Measurements from ENCODE around the gene RAB5B. TPM values are rescaled to one million over a fixed set of nuclear protein-coding genes. Genes with fewer than 3 reads are reported as not detected.

Gene RAB5B
- total and polyA plus RNA-seq, 12 donors = 35.3 to 137 (median 115) TPM

GRCh38 chr12:55972456-55972855 is 1.4 kb upstream of the RAB5B start:
- intact Hi-C loops (cut with DNase I) = loop anchor here in 2 of 10 donors (2.0 to 5.0 kb wide), 2 partner anchors 45 to 46 kb away; partner anchors contain the start of gene PYM1 (in 2 of the 2)
- WGBS, 2 donors = 29% methylated on average over 1 of the region's 1 CpG
- Histone ChIP-seq H3K27ac (peak overlapping the region in 9 of 10 donors; percentile 76 to 98 (median 94)), H3K9me3 (no peaks in the 10 kb centered on the region), H3K27me3 (no peaks in the 10 kb centered on the region), H3K4me1 (peaks cover 4 to 46% (median 40%) of the 10 kb centered on the region in 9 donors), H3K36me3 (peaks cover 0 to 45% (median 0%) of the 10 kb centered on the region in 9 donors), H3K4me3 (peak overlapping the region in 9 of 10 donors; percentile 39 to 92 (median 70))
- no peak for TF ChIP-seq CTCF (IDR thresholded peaks at IDR 0.05)
- ATAC-seq = no peak
- no peak for DNase-seq

- peaks cover 0 to 45% (median 0%) of the 10 kb centered on the region in 9 donors for H3K36me3 ChIP-seq
- H3K27ac ChIP-seq = peak overlapping the region; percentile 76 to 98 (median 93)
- ATAC-seq = peak in 3 of 8 donors; percentile 0 to 5 (median 1)
- no peaks in the 10 kb centered on the region for H3K9me3 ChIP-seq
- no peak for TF ChIP-seq CTCF (IDR thresholded peaks at IDR 0.05)
- intact Hi-C loops (cut with DNase I) = loop anchor here in 3 of 10 donors (1.0 to 5.0 kb wide), 3 partner anchors 46 kb away; partner anchors contain the start of gene PYM1 (in 3 of the 3)
- DNase-seq = no peak
- 1 to 2% methylated on average over 18 of the region's 18 CpGs for WGBS, 2 donors
- no peaks in the 10 kb centered on the region for H3K27me3 ChIP-seq
- peaks cover 2 to 47% (median 42%) of the 10 kb centered on the region in 9 donors for H3K4me1 ChIP-seq
- peak overlapping the region; percentile 11 to 92 (median 68) for H3K4me3 ChIP-seq
Measured at GRCh38 chr12:55972911-55973598, 823 bp upstream of the RAB5B start.

- peaks cover 2 to 51% (median 42%) of the 10 kb centered on the region in 9 donors for H3K4me1 ChIP-seq
- no peaks in the 10 kb centered on the region for H3K27me3 ChIP-seq
- no peaks in the 10 kb centered on the region for H3K9me3 ChIP-seq
- H3K27ac ChIP-seq = peak overlapping the region; percentile 94 to 99 (median 96)
- WGBS, 2 donors = 0% methylated on average over 15 of the region's 15 CpGs
- TF ChIP-seq CTCF (IDR thresholded peaks at IDR 0.05) = no peak
- H3K36me3 ChIP-seq = peaks cover 0 to 40% (median 0%) of the 10 kb centered on the region in 9 donors
- H3K4me3 ChIP-seq = peak overlapping the region; percentile 79 to 100 (median 96)
- peak; percentile 23 to 68 (median 38) for ATAC-seq
- no peak for DNase-seq
- intact Hi-C loops (cut with DNase I) = loop anchor here in 1 of 10 donors (5.0 kb wide), 1 partner anchor 47 kb away; the partner anchor contains the start of gene PYM1
Measured at GRCh38 chr12:55974308-55974730, 441 bp downstream of the RAB5B start.

GRCh38 chr12:55978393-55978792 is 4.5 kb downstream of the RAB5B start:
- no peak for DNase-seq
- no peak for TF ChIP-seq CTCF (IDR thresholded peaks at IDR 0.05)
- Histone ChIP-seq H3K4me3 (no peak overlapping the region), H3K27me3 (no peaks in the 10 kb centered on the region), H3K27ac (no peak overlapping the region), H3K36me3 (peaks cover 0 to 57% (median 9%) of the 10 kb centered on the region in 9 donors), H3K4me1 (peaks cover 2 to 59% (median 32%) of the 10 kb centered on the region in 9 donors), H3K9me3 (no peaks in the 10 kb centered on the region)
- no peak for ATAC-seq
- 92 to 98% methylated on average over 7 of the region's 7 CpGs for WGBS, 2 donors
- intact Hi-C loops (cut with DNase I) = no loop called here
